GM21825 (cell line): Measurements from ENCODE around the gene EIF5.

Experiments used
- ATAC-seq: cut with Tn5 transposase; IDR thresholded peaks from one replicate; pipeline ENCODE4 v1.9.1; 2021; ENCODE audit warnings: mild to moderate bottlenecking, moderate library complexity; ENCODE audit not compliant: unreplicated experiment

The EIF5 gene

GRCh38 chr14:103308717-103309616 lies 25.1 kb upstream of the EIF5 start:
- no peak for ATAC-seq

- no peak for ATAC-seq
Measured at GRCh38 chr14:103310576-103311095, 23.4 kb upstream of the EIF5 start.

DNA sequence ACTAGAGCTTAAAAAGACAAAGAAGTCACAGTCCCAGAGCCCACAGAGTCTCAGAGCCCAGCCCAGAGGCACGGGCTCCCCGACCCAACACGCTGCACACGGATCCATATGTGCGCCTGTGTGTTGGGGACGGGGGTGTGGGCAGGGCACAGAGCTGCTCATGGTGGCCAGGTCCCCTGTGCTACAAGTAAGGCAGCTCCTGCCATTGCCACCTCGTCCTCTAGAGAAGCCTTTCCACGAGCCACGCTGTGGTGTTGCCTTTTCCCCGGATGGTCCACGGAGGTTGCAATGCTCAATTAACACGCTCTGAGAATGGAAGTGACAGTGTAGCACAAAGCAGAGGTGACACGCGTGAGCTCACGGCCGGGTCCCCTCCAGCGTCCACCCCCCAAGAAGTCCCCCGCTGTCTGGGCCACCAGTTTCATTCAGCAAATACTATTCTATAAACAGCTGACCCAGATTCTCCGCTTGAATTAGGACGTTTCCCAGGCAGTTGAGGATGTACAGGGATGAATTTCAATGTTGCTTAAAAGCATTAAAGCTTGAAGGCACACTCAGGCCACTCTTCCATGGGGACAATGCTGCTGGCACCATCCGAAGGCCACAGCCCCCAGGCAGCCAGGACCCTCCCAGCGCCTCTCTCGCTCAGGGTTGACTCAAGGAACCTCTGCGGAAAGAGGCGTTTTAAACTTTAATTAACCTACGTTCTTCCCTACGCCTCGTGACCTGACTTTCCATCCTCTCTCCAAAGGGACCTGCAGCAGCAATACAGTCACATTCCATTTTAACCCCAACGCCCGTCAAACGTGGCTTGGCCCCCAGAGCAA lies 22.7 kb upstream of the EIF5 start:
- no peak for ATAC-seq

DNA sequence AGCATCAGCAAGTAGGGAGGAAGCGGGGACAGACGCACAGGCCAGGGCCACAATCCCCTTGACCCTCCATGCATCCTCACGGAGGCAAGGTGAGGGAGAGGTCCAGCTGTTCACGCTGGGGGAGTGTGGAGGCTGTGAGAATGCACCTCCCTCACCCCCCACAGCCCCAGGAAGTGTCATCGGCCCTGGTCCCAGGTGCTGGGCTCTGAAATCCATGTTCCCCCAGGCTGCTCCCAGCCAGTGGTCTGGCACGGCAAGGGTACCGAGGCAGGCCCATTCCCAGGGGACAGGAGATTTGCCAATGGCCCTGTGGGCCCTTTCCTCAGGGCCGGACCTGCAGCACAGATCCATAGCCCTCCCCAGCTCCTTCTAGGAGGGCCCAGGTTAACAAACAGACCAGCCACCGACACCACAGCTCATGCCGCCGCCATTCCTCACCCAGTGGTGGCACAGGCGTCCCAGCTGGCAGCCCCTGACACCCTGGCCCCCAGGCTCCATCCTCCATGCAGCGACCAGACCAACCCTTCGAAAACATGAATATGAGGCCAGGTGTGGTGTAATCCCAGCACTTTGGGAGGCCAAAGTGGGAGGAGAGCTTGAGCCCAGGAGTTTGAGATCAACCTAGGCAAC lies 21.9 kb upstream of the EIF5 start:
- no peak for ATAC-seq

DNA sequence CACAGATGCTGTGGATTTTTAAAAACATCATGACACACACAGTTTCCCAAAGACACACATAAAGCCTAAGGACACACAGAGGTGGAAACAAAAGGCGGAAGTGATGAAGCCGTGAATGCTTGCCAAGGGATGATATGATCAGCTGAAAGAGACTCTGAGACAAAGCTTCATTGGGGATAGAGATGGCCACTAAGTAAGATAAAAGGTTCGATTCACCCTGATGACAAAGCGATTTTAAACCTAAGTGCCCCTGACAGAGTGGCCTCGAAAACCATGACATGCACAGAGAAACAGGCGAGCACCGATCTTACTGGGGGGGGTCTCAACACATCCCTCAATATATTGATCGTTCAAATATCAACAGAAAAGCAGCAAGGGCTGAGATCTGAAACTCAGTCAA lies 20.3 kb upstream of the EIF5 start:
- no peak for ATAC-seq

GRCh38 chr14:103314496-103315277 lies 19.4 kb upstream of the EIF5 start:
- ATAC-seq, result no peak

GRCh38 chr14:103315351-103315911 lies 18.6 kb upstream of the EIF5 start:
- no peak for ATAC-seq

DNA sequence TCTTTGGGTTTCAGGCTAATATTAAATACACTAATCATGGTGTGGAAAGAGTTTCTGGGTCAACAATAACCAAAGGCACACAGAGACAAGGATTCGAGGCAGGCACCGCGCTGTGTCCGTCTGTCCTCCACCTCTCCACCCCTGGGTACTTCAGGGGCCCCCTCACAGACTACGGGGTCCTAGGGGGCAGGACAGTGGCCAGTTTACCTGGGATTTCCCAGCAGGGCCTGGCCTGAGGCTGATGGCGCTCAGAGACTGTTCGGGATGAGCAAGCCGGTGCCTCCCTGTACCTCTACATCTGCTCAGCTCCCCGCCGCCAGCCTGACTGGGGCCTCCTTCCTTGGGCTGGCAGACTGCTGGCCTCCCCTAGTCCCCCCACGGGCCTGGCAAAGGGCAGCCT lies 18.1 kb upstream of the EIF5 start:
- no peak for ATAC-seq

DNA sequence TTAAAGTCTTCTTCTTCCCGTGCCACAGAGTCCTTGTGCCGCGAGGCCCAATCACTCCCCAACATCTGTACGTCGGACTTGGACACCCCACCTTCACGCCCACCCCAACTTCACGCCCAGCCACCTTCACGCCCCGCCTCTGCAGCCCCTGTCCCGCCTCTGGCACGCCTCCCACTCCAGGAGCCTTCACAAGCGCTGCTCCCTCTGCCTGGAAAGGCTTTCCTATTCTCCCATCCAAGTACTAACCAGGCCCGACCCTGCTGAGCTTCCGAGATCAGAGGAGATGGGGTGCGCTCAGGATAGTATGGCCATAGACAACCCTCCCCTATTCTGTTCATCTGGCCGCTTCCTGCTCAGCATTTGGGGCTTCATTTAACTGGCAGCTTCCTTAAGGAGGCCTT lies 17.3 kb upstream of the EIF5 start:
- no peak for ATAC-seq

DNA sequence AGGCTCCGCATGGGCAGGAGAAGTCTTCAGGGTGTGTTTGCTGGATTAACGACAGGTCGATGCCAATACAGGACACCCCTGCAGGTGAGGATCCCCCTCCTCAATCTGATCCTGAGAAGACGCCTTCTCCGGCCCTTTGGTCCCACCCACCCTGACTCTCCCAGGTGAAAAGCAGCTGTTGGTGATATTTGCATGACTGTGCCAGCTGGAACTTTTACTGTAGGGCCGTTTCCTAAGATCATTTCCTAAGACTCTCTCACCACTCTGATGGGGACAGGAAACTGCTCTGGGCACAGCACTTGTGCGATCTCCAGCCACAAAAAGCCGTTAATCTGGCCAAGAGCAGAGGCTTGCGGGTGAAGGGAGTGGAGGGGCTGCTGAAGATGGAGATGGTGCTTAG lies 16.8 kb upstream of the EIF5 start:
- no peak for ATAC-seq

- no peak for ATAC-seq
Measured at GRCh38 chr14:103317976-103318580, 16.0 kb upstream of the EIF5 start.

GRCh38 chr14:103318750-103319419 lies 15.2 kb upstream of the EIF5 start:
- ATAC-seq, result peak; percentile 13

DNA sequence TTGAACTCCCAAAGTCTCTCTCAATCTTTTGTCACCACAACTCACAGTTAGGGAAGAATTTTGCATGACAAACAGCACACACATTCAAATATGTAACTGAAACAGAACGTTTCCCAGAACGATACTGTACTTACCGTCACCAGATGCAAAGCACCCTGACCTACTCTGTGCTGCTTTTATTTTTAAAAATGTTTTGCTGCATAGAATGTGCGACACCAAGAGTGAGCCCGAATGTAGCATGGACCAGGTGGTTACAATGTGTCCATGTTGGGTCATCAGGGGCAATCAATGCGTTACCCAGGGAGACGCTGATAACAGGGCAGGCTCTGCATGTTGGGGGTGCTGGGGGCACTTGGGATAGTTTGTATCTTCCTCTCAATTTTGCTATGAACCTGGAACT lies 14.6 kb upstream of the EIF5 start:
- ATAC-seq, result peak; percentile 64

DNA sequence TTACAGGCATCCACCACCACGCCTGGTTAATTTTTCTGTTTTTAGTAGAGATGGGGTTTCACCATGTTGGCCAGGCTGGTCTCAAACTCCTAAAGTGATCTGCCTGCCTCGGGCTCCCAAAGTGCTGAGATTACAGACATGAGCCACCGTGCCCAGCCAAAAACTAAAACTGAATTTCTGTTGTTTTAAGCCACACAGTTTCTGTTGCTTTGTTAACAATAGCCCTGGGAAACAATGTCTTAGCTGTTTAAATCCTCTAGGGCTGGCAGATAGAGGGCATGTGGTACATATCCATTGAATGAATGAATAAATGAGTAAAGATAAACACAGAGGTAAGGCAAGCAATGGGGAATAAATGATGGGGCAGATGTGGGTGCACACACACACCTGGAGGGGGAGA lies 8.0 kb upstream of the EIF5 start:
- no peak for ATAC-seq

GRCh38 chr14:103328941-103329340 lies 5.1 kb upstream of the EIF5 start:
- ATAC-seq, result no peak

GRCh38 chr14:103329401-103330347 lies 4.4 kb upstream of the EIF5 start:
- no peak for ATAC-seq

DNA sequence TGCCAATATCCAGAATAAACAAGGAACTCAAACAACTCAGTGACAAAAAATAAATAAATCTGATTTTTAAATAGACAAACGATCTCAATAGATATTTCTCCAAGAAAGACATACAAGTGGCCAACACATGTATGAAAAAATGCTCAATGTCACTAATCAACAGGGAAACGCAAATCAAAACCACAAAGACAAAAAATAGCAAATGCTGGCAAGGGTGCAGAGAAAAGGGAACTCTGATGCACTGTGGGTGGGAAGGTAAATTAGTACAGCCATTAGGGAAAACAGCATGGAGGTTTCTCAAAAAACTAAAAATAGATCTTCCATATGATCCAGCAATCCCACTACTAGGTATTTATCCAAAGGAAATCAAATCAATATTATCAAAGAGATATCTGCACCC lies 3.5 kb upstream of the EIF5 start:
- ATAC-seq, result no peak
